Measurements from ENCODE around the gene HAO1. TPM values are rescaled to one million over a fixed set of nuclear protein-coding genes. Genes with fewer than 3 reads are reported as not detected.

The HAO1 gene
- polyA plus RNA-seq: not detected in 2 replicates

DNA sequence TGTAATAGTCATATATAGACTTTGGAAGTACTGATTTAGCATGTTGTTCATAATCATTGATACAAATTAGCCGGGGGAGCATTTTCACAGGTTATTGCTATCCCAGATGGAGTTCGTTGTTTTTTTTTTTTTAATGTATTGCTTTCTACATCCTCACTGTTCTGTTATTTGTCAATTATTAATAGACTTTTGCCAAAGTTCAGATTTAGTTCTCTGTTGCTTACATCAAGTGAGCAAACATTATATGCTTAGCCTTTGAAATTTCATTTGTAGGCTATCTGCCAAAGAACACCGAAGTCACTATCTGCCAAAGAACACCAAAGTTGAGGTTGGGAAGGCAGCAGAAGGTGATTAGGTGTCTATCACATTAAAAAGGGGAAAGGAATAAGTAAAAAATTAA lies at the start of gene HAO1:
TSS of gene HAO1 (minus strand) at position 118 of the 400 bp plus-strand sequence. CDS start at position 82, 36 bp downstream.

Other genes with a start within 250 kb of the HAO1 start
- 110 and 123 TPM in 2 replicates for gene TMX4, start 79.3 kb upstream of the HAO1 start, polyA plus RNA-seq
- 57.0 and 123 TPM in 2 replicates for gene PLCB1, start 191.8 kb upstream of the HAO1 start, polyA plus RNA-seq